HCT116 (cell line): ENCODE data around the gene ZBTB21. TPM values are rescaled to one million over a fixed set of nuclear protein-coding genes. Genes with fewer than 3 reads are reported as not detected.

Source experiments
- ATAC-seq: fragments of 200-7000 bp; cut with Tn5 transposase; 2 replicates; pipeline ENCODE4 v1.9.1; 2020; ENCODE audit warnings: mild to moderate bottlenecking, moderate library complexity
- BruUV-seq: library from RNA; stranded (reverse); fragments of 400-500 nt; replicated peaks from 2 replicates; lab custom pipeline; 2021; lab: Mats Ljungman, UMichigan
- CTCF ChIA-PET: fragments of 300-600 bp; sonication (Branson Sonifier 250); formaldehyde crosslinking; loops from one replicate; lab custom pipeline; 2021; ENCODE audit warnings: antibody characterized with exemption; lab: Charles Lee
- POLR2A ChIA-PET: fragments of 300-600, 350-600 bp; sonication (Branson Sonifier 250); formaldehyde crosslinking; loops from one replicate; lab custom pipeline; 2021; ENCODE audit warnings: antibody characterized with exemption; lab: Charles Lee
- RAD21 ChIA-PET, 2 experiments: fragments of 300-600 bp; sonication (Branson Sonifier 250); formaldehyde crosslinking; loops; one replicate each; lab custom pipeline; 2023; ENCODE audit warnings: low total read pairs in 2 of 2; ENCODE audit not compliant: uncharacterized antibody in 2 of 2, unreplicated experiment in 2 of 2, low non-redundant PET in 1 of 2; lab: Charles Lee
- DNase-seq: peaks from one replicate; pipeline ENCODE4 v3.0.0-alpha.2; 2010; ENCODE audit warnings: low read depth, low spot score
- H2AFZ ChIP-seq: fragments of 200-600 bp; shearing (Covaris generic), sonication (generic); 2 replicates; pipeline ENCODE4 v1.6.1; 2017; ENCODE audit warnings: low read depth, mixed run types, mixed read lengths, antibody characterized with exemption, low read length; ENCODE audit not compliant: poor library complexity, severe bottlenecking
- H3K27ac ChIP-seq: 2 replicates; pipeline ENCODE4 v1.5.1; 2012; ENCODE audit warnings: low read depth, low read length
- H3K27me3 ChIP-seq: fragments of 200-600 bp; sonication (generic); 2 replicates; pipeline ENCODE4 v1.6.1; 2016; ENCODE audit warnings: mixed run types, low read length, mixed read lengths; ENCODE audit not compliant: insufficient read depth
- H3K36me3 ChIP-seq, 2 experiments: fragments of 200-500 bp in 1 of 2; fragments of 200-600 bp in 1 of 2; sonication (Bioruptor generic) in 1 of 2; sonication (generic) in 1 of 2; 2 replicates each; pipeline versions ENCODE4 v1.5.1 to v1.6.1; 2014 to 2016; ENCODE audit warnings: low read length in 2 of 2, inconsistent platforms in 1 of 2, mixed read lengths in 1 of 2, mixed run types in 1 of 2; ENCODE audit not compliant: insufficient read depth in 2 of 2, control insufficient read depth in 1 of 2
- H3K4me1 ChIP-seq, 2 experiments: fragments of 200-600 bp in 1 of 2; sonication (generic) in 1 of 2; 2 replicates each; pipeline versions ENCODE4 v1.5.1 to v1.6.1; 2012 to 2017; ENCODE audit warnings: low read length in 2 of 2, inconsistent platforms in 1 of 2, mild to moderate bottlenecking in 1 of 2, mixed read lengths in 1 of 2, mixed run types in 1 of 2, moderate library complexity in 1 of 2; ENCODE audit not compliant: insufficient read depth in 2 of 2, control insufficient read depth in 1 of 2
- H3K4me2 ChIP-seq: fragments of 200-600 bp; sonication (generic); 2 replicates; pipeline ENCODE4 v1.6.1; 2017; ENCODE audit warnings: mixed run types, low read length, mixed read lengths
- H3K4me3 ChIP-seq, 2 experiments: fragments of 200-600 bp in 1 of 2; sonication (generic) in 1 of 2; replicated peaks in 1 of 2; 2 replicates each; pipeline ENCODE4 v1.5.1; 2011 to 2016; ENCODE audit warnings: low read length in 2 of 2, control low read depth in 1 of 2, low read depth in 1 of 2, mild to moderate bottlenecking in 1 of 2, mixed read lengths in 1 of 2, mixed run types in 1 of 2
- H3K79me2 ChIP-seq: fragments of 200-600 bp; sonication (generic); 2 replicates; pipeline ENCODE4 v1.6.1; 2017; ENCODE audit warnings: mild to moderate bottlenecking, mixed run types, low read length, moderate library complexity, mixed read lengths; ENCODE audit not compliant: insufficient read depth
- H3K9ac ChIP-seq: fragments of 200-600 bp; sonication (generic); 2 replicates; pipeline ENCODE4 v1.6.1; 2016; ENCODE audit warnings: low read length, mixed read lengths
- H3K9me2 ChIP-seq: fragments of 200-600 bp; sonication (generic), shearing (Covaris generic); 2 replicates; pipeline ENCODE4 v1.6.1; 2017; ENCODE audit warnings: mixed run types, mild to moderate bottlenecking, moderate library complexity; ENCODE audit not compliant: insufficient read depth
- H3K9me3 ChIP-seq, 2 experiments: fragments of 200-500 bp in 1 of 2; fragments of 200-600 bp in 1 of 2; sonication (Bioruptor generic) in 1 of 2; sonication (generic) in 1 of 2; 2 replicates each; pipeline ENCODE4 v1.6.1; 2014 to 2017; ENCODE audit warnings: low read length in 2 of 2, mixed read lengths in 2 of 2, inconsistent platforms in 1 of 2, low read depth in 1 of 2, mild to moderate bottlenecking in 1 of 2, mixed run types in 1 of 2, moderate library complexity in 1 of 2; ENCODE audit not compliant: control insufficient read depth in 1 of 2, insufficient read depth in 1 of 2
- H4K20me1 ChIP-seq: fragments of 200-600 bp; sonication (generic), shearing (Covaris generic); 2 replicates; pipeline ENCODE4 v1.6.1; 2017; ENCODE audit warnings: mixed run types, mild to moderate bottlenecking, moderate library complexity; ENCODE audit not compliant: insufficient read depth
- CBX3 ChIP-seq: IDR thresholded peaks from 2 replicates; pipeline ENCODE4 v1.6.1; 2012; ENCODE audit warnings: low read depth
- CEBPB ChIP-seq: IDR thresholded peaks from 2 replicates; pipeline ENCODE4 v1.6.1; 2012; ENCODE audit warnings: low read depth
- EGR1 ChIP-seq: IDR thresholded peaks from 2 replicates; pipeline ENCODE4 v1.6.1; 2012; ENCODE audit warnings: low read depth
- ELF1 ChIP-seq: IDR thresholded peaks from 2 replicates; pipeline ENCODE4 v1.6.1; 2012; ENCODE audit warnings: low read depth, borderline replicate concordance
- EZH2 ChIP-seq: fragments of 200-600 bp; sonication (generic); IDR thresholded peaks from 2 replicates; pipeline ENCODE4 v1.6.1; 2017; ENCODE audit warnings: antibody characterized with exemption, mixed run types
- FOSL1 ChIP-seq: IDR thresholded peaks from 2 replicates; pipeline ENCODE4 v1.6.1; 2012; ENCODE audit warnings: low read depth
- JUND ChIP-seq: IDR thresholded peaks from 2 replicates; pipeline ENCODE4 v1.6.1; 2012
- POLR2A ChIP-seq: IDR thresholded peaks from 2 replicates; pipeline ENCODE4 v1.7.0; 2011; ENCODE audit warnings: borderline replicate concordance; ENCODE audit not compliant: insufficient read depth, insufficient read length; ENCODE audit errors: extremely low read depth
- POLR2AphosphoS5 ChIP-seq: IDR thresholded peaks from 2 replicates; pipeline ENCODE4 v1.6.1; 2011; ENCODE audit warnings: mild to moderate bottlenecking, low read depth, low read length, moderate library complexity
- RAD21 ChIP-seq: IDR thresholded peaks from 2 replicates; pipeline ENCODE4 v1.6.1; 2012; ENCODE audit warnings: low read depth, mild to moderate bottlenecking
- SIN3A ChIP-seq: IDR thresholded peaks from 2 replicates; pipeline ENCODE4 v1.6.1; 2012; ENCODE audit warnings: low read depth
- SRF ChIP-seq: IDR thresholded peaks from 2 replicates; pipeline ENCODE4 v1.6.1; 2012; ENCODE audit warnings: low read depth
- TCF7L2 ChIP-seq: IDR thresholded peaks from 2 replicates; pipeline ENCODE4 v1.7.0; 2011; ENCODE audit warnings: borderline replicate concordance, inconsistent platforms; ENCODE audit not compliant: insufficient read depth, insufficient read length; ENCODE audit errors: extremely low read depth
- YY1 ChIP-seq: IDR thresholded peaks from 2 replicates; pipeline ENCODE4 v1.6.1; 2011; ENCODE audit warnings: low read length, low read depth, moderate library complexity, mild to moderate bottlenecking; ENCODE audit not compliant: insufficient replicate concordance; ENCODE audit errors: extremely low read depth
- ZFX ChIP-seq: fragments of 450-650 bp; IDR thresholded peaks from 2 replicates; pipeline ENCODE4 v1.6.1; 2017
- intact Hi-C: fragments of 100-400 bp; cut with micrococcal nuclease; formaldehyde crosslinking; loops from 2 replicates; pipeline ENCODE4 v1.10.0; 2022
- total RNA-seq: library from RNA; stranded (reverse); gene quantifications from one replicate; pipeline ENCODE4 v1.2.1, GENCODE V29; 2021; ENCODE audit not compliant: unreplicated experiment
- TF ChIP-seq, protein P1 (sequence below): IDR thresholded peaks from 2 replicates; pipeline ENCODE4 v1.6.1; 2012
- TF ChIP-seq, protein P2 (sequence below): IDR thresholded peaks from 2 replicates; pipeline ENCODE4 v1.6.1; 2011; ENCODE audit warnings: mild to moderate bottlenecking, low read length, moderate library complexity; ENCODE audit not compliant: insufficient replicate concordance; ENCODE audit errors: extremely low read depth

ZBTB21 gene
- total RNA-seq, 1 experiment from 2014 or later: 28.7 TPM

DNA sequence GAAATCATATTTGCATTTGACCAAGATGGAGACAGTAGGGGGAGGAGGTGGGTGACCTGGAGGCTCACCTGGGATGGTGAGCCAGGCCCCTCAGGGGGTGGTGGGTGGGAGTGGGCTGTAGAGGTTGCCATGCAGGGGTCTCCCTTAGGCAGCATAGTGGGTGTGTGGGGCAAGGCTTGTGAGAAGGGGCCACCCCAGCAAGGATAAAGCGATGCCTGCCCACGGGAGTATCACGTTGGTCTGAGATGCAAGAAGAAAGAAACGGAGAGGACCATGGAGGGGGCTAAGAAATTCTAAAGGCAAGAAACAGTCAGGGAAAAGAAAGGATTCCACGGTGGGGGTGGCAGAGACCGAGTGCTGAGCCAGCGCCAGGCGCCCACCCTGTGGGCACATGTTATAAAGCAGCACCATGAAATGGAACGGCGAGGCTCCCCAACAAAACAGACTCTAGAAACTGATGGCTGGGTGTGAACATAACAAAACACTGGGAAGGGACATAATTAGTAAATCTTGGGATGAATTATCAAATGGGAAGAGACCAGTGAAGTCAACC, 44.6 kb downstream of the ZBTB21 start:
- CTCF ChIA-PET: no interaction called here
- BruUV-seq: no TSS peak
- POLR2A ChIA-PET: no interaction called here

DNA sequence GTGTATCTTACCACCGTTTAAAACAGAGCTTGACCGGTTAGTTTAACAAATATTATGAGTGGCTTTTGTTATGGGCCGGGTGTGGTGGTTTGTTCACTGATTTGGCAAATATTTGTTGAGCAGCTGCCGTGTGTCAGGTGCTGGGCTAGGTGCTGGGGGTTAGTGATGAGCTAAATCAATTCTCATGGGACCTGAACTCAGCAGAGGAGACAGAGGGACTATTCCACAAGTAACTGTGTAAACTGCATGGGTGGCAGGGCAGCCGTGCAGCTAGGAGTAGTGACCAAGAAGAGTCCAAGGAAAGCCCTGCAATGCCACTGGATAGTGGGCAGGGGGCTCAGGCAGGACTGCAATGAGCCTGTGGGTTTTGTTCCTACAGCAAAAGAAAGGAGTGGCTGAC, 45.1 kb downstream of the ZBTB21 start:
- no peak for ATAC-seq
- no peaks in the 10 kb centered on the region for H4K20me1 ChIP-seq
- no peak overlapping the region for H3K4me3 ChIP-seq
- no peaks in the 10 kb centered on the region for H3K9me2 ChIP-seq
- H3K27ac ChIP-seq: no peak overlapping the region
- no peak overlapping the region for H3K9ac ChIP-seq
- no peak overlapping the region for H3K4me2 ChIP-seq
- DNase-seq: no peak
- no TSS peak for BruUV-seq
- ChIA-PET POLR2A (no interaction called here), RAD21 (no interaction called here), CTCF (no interaction called here)
- H3K36me3 ChIP-seq: no peaks in the 10 kb centered on the region
- H2AFZ ChIP-seq: no peak overlapping the region
- H3K4me1 ChIP-seq: no peaks in the 10 kb centered on the region
- no peaks in the 10 kb centered on the region for H3K79me2 ChIP-seq
- no peaks in the 10 kb centered on the region for H3K27me3 ChIP-seq
- no peaks in the 10 kb centered on the region for H3K9me3 ChIP-seq
- intact Hi-C loops: no loop called here
- TF ChIP-seq TCF7L2 (no peak), SIN3A (no peak), YY1 (no peak), EGR1 (no peak), CBX3 (no peak), JUND (no peak), POLR2AphosphoS5 (no peak), CEBPB (no peak), RAD21 (no peak), ZFX (no peak), FOSL1 (no peak), EZH2 (no peak), SRF (no peak)
- TF ChIP-seq, protein P1, sequence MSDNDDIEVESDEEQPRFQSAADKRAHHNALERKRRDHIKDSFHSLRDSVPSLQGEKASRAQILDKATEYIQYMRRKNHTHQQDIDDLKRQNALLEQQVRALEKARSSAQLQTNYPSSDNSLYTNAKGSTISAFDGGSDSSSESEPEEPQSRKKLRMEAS: no peak

More for the DNA sequence above, 44.6 kb downstream of the ZBTB21 start:
- no peaks in the 10 kb centered on the region for H3K79me2 ChIP-seq
- H3K9me3 ChIP-seq: no peaks in the 10 kb centered on the region
- H4K20me1 ChIP-seq: no peaks in the 10 kb centered on the region
- H3K36me3 ChIP-seq: no peaks in the 10 kb centered on the region
- RAD21 ChIA-PET: no interaction called here
- H3K27ac ChIP-seq: no peak overlapping the region
- intact Hi-C loops: no loop called here
- DNase-seq: no peak
- TF ChIP-seq, protein P1: no peak
- TF ChIP-seq SIN3A (no peak), CBX3 (no peak), TCF7L2 (no peak), CEBPB (no peak), ELF1 (no peak), POLR2A (no peak), EGR1 (no peak)
- TF ChIP-seq, protein P2, sequence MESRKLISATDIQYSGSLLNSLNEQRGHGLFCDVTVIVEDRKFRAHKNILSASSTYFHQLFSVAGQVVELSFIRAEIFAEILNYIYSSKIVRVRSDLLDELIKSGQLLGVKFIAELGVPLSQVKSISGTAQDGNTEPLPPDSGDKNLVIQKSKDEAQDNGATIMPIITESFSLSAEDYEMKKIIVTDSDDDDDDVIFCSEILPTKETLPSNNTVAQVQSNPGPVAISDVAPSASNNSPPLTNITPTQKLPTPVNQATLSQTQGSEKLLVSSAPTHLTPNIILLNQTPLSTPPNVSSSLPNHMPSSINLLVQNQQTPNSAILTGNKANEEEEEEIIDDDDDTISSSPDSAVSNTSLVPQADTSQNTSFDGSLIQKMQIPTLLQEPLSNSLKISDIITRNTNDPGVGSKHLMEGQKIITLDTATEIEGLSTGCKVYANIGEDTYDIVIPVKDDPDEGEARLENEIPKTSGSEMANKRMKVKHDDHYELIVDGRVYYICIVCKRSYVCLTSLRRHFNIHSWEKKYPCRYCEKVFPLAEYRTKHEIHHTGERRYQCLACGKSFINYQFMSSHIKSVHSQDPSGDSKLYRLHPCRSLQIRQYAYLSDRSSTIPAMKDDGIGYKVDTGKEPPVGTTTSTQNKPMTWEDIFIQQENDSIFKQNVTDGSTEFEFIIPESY: no peak
- no peaks in the 10 kb centered on the region for H3K4me1 ChIP-seq
- no peak overlapping the region for H3K4me2 ChIP-seq
- no peak overlapping the region for H3K9ac ChIP-seq
- H3K27me3 ChIP-seq: no peaks in the 10 kb centered on the region
- H3K9me2 ChIP-seq: no peaks in the 10 kb centered on the region
- H3K4me3 ChIP-seq: no peak overlapping the region
- no peak for ATAC-seq
- H2AFZ ChIP-seq: no peak overlapping the region
